ENCODE data around the gene SCN1B. TPM values are rescaled to one million over a fixed set of nuclear protein-coding genes. Genes with fewer than 3 reads are reported as not detected.

SCN1B gene
- total RNA-seq, 2 experiments from 2014 or later = 1.4 to 2.3 TPM

DNA sequence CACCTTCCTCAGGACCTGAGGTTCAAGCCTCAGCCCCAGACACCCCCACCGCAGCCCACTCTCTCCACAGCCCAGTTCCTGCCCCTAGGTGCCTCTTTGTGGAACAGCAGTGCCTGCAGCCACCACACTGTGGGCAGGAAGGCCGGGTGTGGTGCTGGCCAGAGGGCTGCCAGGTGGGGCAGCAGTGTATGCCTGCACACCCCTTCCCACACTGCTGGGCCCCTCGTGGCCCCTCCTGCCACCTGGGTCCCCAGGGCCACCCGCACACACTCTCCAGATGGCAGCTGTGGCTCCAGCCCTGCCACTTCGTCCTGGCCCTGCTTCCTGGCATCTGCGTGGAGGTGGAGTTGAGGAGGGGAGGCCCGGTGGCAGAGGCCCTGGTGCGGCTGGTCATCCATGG lies 46.4 kb downstream of the SCN1B start:
- Mint-ChIP-seq H3K36me3 (ENCODE audit: low read depth) (no peaks in the 10 kb centered on the region), H3K27me3 (peaks cover 5% of the 10 kb centered on the region), H3K27ac (no peak overlapping the region), H3K4me1 (ENCODE audit: low read depth) (no peaks in the 10 kb centered on the region), H3K4me3 (no peak overlapping the region), H3K9me3 (no peaks in the 10 kb centered on the region)
- intact Hi-C loops (cut with DNase I, micrococcal nuclease) = no loop called here
- TF ChIP-seq, protein P1, sequence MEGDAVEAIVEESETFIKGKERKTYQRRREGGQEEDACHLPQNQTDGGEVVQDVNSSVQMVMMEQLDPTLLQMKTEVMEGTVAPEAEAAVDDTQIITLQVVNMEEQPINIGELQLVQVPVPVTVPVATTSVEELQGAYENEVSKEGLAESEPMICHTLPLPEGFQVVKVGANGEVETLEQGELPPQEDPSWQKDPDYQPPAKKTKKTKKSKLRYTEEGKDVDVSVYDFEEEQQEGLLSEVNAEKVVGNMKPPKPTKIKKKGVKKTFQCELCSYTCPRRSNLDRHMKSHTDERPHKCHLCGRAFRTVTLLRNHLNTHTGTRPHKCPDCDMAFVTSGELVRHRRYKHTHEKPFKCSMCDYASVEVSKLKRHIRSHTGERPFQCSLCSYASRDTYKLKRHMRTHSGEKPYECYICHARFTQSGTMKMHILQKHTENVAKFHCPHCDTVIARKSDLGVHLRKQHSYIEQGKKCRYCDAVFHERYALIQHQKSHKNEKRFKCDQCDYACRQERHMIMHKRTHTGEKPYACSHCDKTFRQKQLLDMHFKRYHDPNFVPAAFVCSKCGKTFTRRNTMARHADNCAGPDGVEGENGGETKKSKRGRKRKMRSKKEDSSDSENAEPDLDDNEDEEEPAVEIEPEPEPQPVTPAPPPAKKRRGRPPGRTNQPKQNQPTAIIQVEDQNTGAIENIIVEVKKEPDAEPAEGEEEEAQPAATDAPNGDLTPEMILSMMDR (IDR thresholded peaks at IDR 0.05) = no peak
- Histone ChIP-seq H3K4me3 (ENCODE audit: low read length) (no peak overlapping the region), H3K27me3 (ENCODE audit: control insufficient read depth in 1 of 2, insufficient read depth in 2 of 2, low read length in 2 of 2) (no peaks in the 10 kb centered on the region), H3K9me3 (ENCODE audit: control insufficient read depth in 1 of 2, insufficient read depth in 1 of 2, low read length in 2 of 2) (peaks cover 0 to 4% of the 10 kb centered on the region in 2 experiments), H3K36me3 (ENCODE audit: insufficient read depth, low read length) (no peaks in the 10 kb centered on the region), H3K4me1 (ENCODE audit: insufficient read depth, low read length) (no peaks in the 10 kb centered on the region), H3K27ac (ENCODE audit: low read depth in 1 of 2, low read length in 2 of 2) (no peak overlapping the region)
- DNase-seq (no peak), ATAC-seq (ENCODE audit: poor library complexity) (no peak)
- ChIA-PET POLR2A (no interaction called here), CTCF (no interaction called here)

GRCh38 chr19:35077411-35078223 lies 47.3 kb downstream of the SCN1B start:
- Mint-ChIP-seq H3K36me3 (ENCODE audit: low read depth) (no peaks in the 10 kb centered on the region), H3K9me3 (no peaks in the 10 kb centered on the region), H3K4me3 (no peak overlapping the region), H3K27ac (no peak overlapping the region), H3K4me1 (ENCODE audit: low read depth) (no peaks in the 10 kb centered on the region), H3K27me3 (peaks cover 5% of the 10 kb centered on the region)
- H3K9me3 ChIP-seq (ENCODE audit: control insufficient read depth in 1 of 2, insufficient read depth in 1 of 2, low read length in 2 of 2) = peaks cover 0 to 4% of the 10 kb centered on the region in 2 experiments
- no peak overlapping the region for H3K4me3 ChIP-seq (ENCODE audit: low read length)
- ChIA-PET CTCF (no interaction called here), POLR2A (no interaction called here)
- DNase-seq (no peak), ATAC-seq (ENCODE audit: poor library complexity) (no peak)
- TF ChIP-seq, protein P1 (IDR thresholded peaks at IDR 0.05) = no peak
- H3K27ac ChIP-seq (ENCODE audit: low read depth in 1 of 2, low read length in 2 of 2) = no peak overlapping the region
- no peaks in the 10 kb centered on the region for H3K36me3 ChIP-seq (ENCODE audit: insufficient read depth, low read length)
- H3K4me1 ChIP-seq (ENCODE audit: insufficient read depth, low read length) = no peaks in the 10 kb centered on the region
- intact Hi-C loops (cut with DNase I, micrococcal nuclease) = no loop called here
- no peaks in the 10 kb centered on the region for H3K27me3 ChIP-seq (ENCODE audit: control insufficient read depth in 1 of 2, insufficient read depth in 2 of 2, low read length in 2 of 2)

DNA sequence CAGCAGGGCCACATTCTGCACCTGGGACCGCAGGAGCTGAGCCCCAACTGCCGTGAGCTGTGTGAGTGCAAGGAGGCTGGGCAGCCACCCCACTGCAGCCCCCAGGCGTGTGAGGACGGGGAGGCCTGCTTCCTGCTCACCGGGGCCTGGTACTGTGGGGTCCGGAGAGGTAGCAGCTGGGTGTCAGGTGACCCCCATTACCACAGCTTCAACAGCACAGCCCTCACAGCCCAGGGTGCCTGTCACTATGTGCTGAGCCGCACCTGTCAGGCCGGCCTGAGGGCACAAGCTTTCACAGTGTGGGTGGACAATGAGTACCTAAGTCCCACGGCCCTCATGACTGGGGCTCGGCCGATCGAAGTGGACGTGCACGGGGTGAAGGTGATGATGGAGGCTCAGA lies 49.6 kb downstream of the SCN1B start:
- Mint-ChIP-seq H3K4me1 (ENCODE audit: low read depth) (no peaks in the 10 kb centered on the region), H3K27ac (no peak overlapping the region), H3K36me3 (ENCODE audit: low read depth) (no peaks in the 10 kb centered on the region), H3K9me3 (no peaks in the 10 kb centered on the region), H3K4me3 (no peak overlapping the region), H3K27me3 (peaks cover 5% of the 10 kb centered on the region)
- intact Hi-C loops (cut with DNase I, micrococcal nuclease) = no loop called here
- no peaks in the 10 kb centered on the region for H3K36me3 ChIP-seq (ENCODE audit: insufficient read depth, low read length)
- ATAC-seq (ENCODE audit: poor library complexity) = no peak
- no peak overlapping the region for H3K27ac ChIP-seq (ENCODE audit: low read depth in 1 of 2, low read length in 2 of 2)
- H3K4me3 ChIP-seq (ENCODE audit: low read length) = no peak overlapping the region
- H3K4me1 ChIP-seq (ENCODE audit: insufficient read depth, low read length) = no peaks in the 10 kb centered on the region
- H3K9me3 ChIP-seq (ENCODE audit: control insufficient read depth in 1 of 2, insufficient read depth in 1 of 2, low read length in 2 of 2) = peaks cover 0 to 4% of the 10 kb centered on the region in 2 experiments
- no peaks in the 10 kb centered on the region for H3K27me3 ChIP-seq (ENCODE audit: control insufficient read depth in 1 of 2, insufficient read depth in 2 of 2, low read length in 2 of 2)
- POLR2A ChIA-PET = no interaction called here
- DNase-seq = no peak
- TF ChIP-seq, protein P1 (IDR thresholded peaks at IDR 0.05) = no peak
- CTCF ChIA-PET = no interaction called here
